Peyer's patch (tissue), 4 donors: ENCODE measurements around the gene RPS21. TPM values are rescaled to one million over a fixed set of nuclear protein-coding genes. Genes with fewer than 3 reads are reported as not detected.

Experiments
- DNase-seq, 3 donors: peaks; one replicate each; pipeline ENCODE4 v3.0.0-alpha.2; 2017 to 2019
- H3K27ac ChIP-seq, 4 donors: fragments of 200-600 bp; sonication (generic); one replicate each; pipeline ENCODE4 v1.5.1; 2016 to 2019
- H3K27me3 ChIP-seq, 2 donors: fragments of 200-600 bp; sonication (generic); one replicate each; pipeline ENCODE4 v1.5.1; 2019
- H3K36me3 ChIP-seq, 3 donors: fragments of 200-600 bp; sonication (generic); one replicate each; pipeline ENCODE4 v1.5.1; 2016 to 2019
- H3K4me1 ChIP-seq, 4 donors: fragments of 200-600 bp; sonication (generic); one replicate each; pipeline ENCODE4 v1.5.1; 2016 to 2019
- H3K4me3 ChIP-seq, 4 donors: fragments of 200-600 bp; sonication (generic); 1 replicate in 3 of 4; 2 replicates in 1 of 4; pipeline ENCODE4 v1.5.1; 2016 to 2019; ENCODE audit warnings: mild to moderate bottlenecking in 1 of 4
- H3K9me3 ChIP-seq, 4 donors: fragments of 200-600 bp; sonication (generic); one replicate each; pipeline ENCODE4 v1.5.1; 2016 to 2019; ENCODE audit warnings: mild to moderate bottlenecking in 1 of 4
- POLR2A ChIP-seq, 2 donors: fragments of 450-650 bp; IDR thresholded peaks; one replicate each; pipeline ENCODE4 v1.5.1; 2017; ENCODE audit warnings: antibody characterized with exemption in 2 of 2, mild to moderate bottlenecking in 2 of 2, moderate library complexity in 2 of 2
- total RNA-seq, 4 donors: library from RNA; depleted of rRNA; stranded (reverse); fragments of >200 nt; gene quantifications; one replicate each; pipeline ENCODE4 v1.1.0, GENCODE V29; 2016
- TF ChIP-seq, protein P1 (sequence below), 6 experiments: fragments of 450-650 bp in 4 of 6; fragments of 200-600 bp in 2 of 6; sonication (generic) in 1 of 6; IDR thresholded peaks; one replicate each; pipeline ENCODE4 v1.5.1; 2017 to 2019; ENCODE audit warnings: antibody characterized with exemption in 6 of 6, mild to moderate bottlenecking in 3 of 6, moderate library complexity in 1 of 6

Gene RPS21
- total RNA-seq, 4 donors from 2014 or later = 507 to 769 (median 622) TPM

DNA sequence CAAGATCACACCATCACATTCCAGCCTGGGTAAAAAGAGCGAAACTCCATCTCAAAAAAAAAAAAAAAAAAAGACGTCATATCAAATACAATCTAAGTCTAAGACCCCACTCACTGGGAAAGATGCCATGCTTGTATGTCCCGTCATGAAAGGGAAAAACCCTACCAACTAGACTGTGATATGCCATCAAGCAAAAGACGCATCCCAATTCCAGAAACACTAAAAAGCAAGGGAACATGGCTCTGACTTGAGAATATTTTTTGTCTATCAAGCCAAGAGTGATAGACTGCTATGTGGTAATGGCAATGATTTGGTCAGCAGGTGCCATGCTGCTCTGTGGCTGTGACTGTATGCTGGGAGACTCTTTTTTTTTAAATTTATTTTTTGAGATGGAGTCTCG is 42.8 kb upstream of the RPS21 start:
- H3K27ac ChIP-seq = peak overlapping the region in 1 of 4 donors; percentile 56
- no peak overlapping the region for H3K4me3 ChIP-seq
- H3K9me3 ChIP-seq = no peaks in the 10 kb centered on the region
- no peaks in the 10 kb centered on the region for H3K36me3 ChIP-seq
- no peak for TF ChIP-seq POLR2A (IDR thresholded peaks at IDR 0.05)
- TF ChIP-seq, protein P1, sequence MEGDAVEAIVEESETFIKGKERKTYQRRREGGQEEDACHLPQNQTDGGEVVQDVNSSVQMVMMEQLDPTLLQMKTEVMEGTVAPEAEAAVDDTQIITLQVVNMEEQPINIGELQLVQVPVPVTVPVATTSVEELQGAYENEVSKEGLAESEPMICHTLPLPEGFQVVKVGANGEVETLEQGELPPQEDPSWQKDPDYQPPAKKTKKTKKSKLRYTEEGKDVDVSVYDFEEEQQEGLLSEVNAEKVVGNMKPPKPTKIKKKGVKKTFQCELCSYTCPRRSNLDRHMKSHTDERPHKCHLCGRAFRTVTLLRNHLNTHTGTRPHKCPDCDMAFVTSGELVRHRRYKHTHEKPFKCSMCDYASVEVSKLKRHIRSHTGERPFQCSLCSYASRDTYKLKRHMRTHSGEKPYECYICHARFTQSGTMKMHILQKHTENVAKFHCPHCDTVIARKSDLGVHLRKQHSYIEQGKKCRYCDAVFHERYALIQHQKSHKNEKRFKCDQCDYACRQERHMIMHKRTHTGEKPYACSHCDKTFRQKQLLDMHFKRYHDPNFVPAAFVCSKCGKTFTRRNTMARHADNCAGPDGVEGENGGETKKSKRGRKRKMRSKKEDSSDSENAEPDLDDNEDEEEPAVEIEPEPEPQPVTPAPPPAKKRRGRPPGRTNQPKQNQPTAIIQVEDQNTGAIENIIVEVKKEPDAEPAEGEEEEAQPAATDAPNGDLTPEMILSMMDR (IDR thresholded peaks at IDR 0.05) = no peak
- H3K27me3 ChIP-seq = no peaks in the 10 kb centered on the region
- no peak for DNase-seq
- H3K4me1 ChIP-seq = no peaks in the 10 kb centered on the region

DNA sequence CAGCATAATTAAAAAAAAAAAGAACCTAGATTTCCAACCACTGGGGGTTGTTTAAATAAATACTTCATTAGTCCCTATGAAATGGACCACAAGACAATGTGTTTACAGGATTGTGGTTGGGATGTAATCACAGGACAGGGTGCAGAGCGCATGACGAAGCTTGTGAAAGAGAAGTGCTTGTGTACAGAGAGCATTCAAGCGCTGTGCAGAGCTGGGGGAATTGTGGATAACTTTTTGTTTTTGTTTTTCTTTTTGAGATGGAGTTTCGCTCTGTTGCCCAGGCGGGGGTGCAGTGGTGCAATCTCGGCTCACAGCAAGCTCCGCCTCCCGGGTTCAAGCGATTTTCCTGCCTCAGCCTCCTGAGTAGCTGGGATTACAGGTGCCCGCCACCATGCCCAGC is 42.1 kb upstream of the RPS21 start:
- no peaks in the 10 kb centered on the region for H3K27me3 ChIP-seq
- no peak overlapping the region for H3K4me3 ChIP-seq
- no peaks in the 10 kb centered on the region for H3K36me3 ChIP-seq
- no peaks in the 10 kb centered on the region for H3K9me3 ChIP-seq
- peak overlapping the region in 1 of 4 donors; percentile 1 for H3K27ac ChIP-seq
- TF ChIP-seq, protein P1 (IDR thresholded peaks at IDR 0.05) = no peak
- TF ChIP-seq POLR2A (IDR thresholded peaks at IDR 0.05) = no peak
- H3K4me1 ChIP-seq = no peaks in the 10 kb centered on the region
- peak in 1 of 3 donors; percentile 39 for DNase-seq

DNA sequence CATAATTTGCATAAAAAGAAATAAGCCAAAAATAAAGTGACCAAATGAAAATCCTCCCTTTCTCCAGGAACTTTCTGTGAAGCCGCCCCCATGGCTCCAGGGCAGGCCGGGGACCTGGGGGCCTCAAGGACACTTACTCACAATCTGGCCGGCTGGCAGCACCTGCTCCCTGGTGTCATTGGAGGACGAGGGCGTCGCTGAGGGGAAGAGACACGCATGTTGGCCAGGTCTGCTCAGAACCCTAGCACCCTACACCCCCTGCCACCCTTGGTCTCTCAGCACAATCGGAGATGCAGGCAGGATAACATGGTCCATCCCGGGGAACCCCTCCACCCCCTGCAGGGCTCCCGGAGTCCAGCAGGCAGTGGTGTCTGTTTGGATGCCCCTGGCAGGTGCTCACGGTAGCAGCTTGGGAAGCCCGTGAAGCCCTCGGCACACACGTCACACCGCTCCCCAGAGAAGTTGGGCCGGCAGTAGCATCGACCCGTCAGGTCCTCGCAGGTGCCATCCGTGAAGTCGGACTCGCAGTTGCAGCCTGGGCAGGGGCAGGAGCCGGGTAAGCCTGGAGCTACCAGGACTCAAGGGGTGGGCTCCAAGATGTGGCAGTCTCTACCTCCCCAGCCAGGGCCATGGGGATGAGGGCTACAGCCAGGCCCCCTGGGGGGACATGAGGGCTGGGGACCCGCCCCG is 41.1 kb upstream of the RPS21 start:
- Histone ChIP-seq H3K27ac (no peak overlapping the region), H3K9me3 (no peaks in the 10 kb centered on the region), H3K4me1 (no peaks in the 10 kb centered on the region), H3K36me3 (peaks cover 0 to 10% (median 0%) of the 10 kb centered on the region in 3 donors), H3K4me3 (no peak overlapping the region), H3K27me3 (no peaks in the 10 kb centered on the region)
- TF ChIP-seq, protein P1 (IDR thresholded peaks at IDR 0.05) = no peak
- no peak for DNase-seq

DNA sequence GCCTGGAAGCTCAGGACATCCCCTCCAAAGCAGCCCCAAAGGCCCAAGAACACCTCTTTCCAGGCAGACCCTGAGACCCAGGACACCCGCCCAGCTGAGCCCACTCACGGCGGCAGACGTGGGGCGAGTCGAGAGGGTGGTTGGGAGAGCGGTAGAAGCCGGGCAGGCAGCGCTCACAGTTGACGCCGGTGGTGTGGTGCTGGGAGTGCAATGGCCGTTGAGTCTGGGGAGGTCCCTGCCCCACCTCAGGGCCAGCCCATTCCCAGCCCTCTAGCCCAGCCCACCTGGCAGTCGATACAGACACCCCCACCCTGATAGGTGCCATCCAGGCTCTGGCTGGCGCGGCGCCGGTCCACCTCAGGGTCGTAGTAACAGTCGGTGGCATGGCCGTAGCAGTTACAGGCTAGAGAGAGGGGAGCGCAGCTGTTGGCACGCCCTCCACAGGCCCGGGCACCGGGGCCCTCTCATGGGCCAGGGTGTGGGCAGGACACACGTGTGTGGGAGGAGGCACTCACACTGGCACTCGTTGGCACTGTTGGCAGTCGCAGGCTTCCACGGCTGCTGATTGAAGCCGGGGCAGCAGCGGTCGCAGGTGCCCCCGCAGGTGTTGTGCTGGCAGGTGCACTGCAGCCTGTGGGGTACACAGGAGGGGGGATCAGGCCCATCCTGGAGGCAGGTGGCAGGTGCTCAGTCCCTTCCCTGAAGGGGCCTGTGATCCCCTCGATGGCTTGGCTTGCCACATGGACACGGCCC is 40.3 kb upstream of the RPS21 start:
- Histone ChIP-seq H3K4me1 (no peaks in the 10 kb centered on the region), H3K9me3 (no peaks in the 10 kb centered on the region), H3K4me3 (no peak overlapping the region), H3K27me3 (no peaks in the 10 kb centered on the region), H3K36me3 (peaks cover 0 to 16% (median 0%) of the 10 kb centered on the region in 3 donors), H3K27ac (no peak overlapping the region)
- TF ChIP-seq, protein P1 (IDR thresholded peaks at IDR 0.05) = no peak
- no peak for TF ChIP-seq POLR2A (IDR thresholded peaks at IDR 0.05)
- DNase-seq = no peak

DNA sequence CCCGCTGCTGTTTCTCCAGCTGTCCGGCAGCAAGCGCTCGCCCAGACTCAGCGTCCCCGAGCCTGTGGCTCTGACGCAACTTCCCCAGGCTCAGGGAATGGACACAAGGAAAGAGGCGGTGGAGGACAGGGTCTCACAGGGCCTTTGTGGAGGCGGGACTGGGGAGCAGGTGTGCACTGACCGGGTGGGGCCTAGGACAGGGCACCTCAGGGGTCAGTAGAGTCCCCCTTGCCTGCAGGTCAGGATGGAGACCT is 39.8 kb upstream of the RPS21 start:
- TF ChIP-seq POLR2A (IDR thresholded peaks at IDR 0.05) = no peak
- TF ChIP-seq, protein P1 (IDR thresholded peaks at IDR 0.05) = no peak
- H3K4me3 ChIP-seq = no peak overlapping the region
- H3K36me3 ChIP-seq = peaks cover 0 to 16% (median 0%) of the 10 kb centered on the region in 3 donors
- no peak for DNase-seq
- H3K4me1 ChIP-seq = no peaks in the 10 kb centered on the region
- H3K27ac ChIP-seq = no peak overlapping the region
- H3K27me3 ChIP-seq = no peaks in the 10 kb centered on the region
- no peaks in the 10 kb centered on the region for H3K9me3 ChIP-seq
